GM18858 (cell line): ENCODE results near the gene CCDC88B.
A peak's percentile ranks its signal among the peaks of the same experiment; 100 is the strongest.
"Not testable (repeated sequence)": the region's sequence is repeated elsewhere in the genome, so short reads cannot be mapped to it uniquely, and the experiment has no call there.

Source experiments
- ATAC-seq: cut with Tn5 transposase; IDR thresholded peaks from one replicate; pipeline ENCODE4 v1.9.1; 2021; ENCODE audit not compliant: unreplicated experiment

Gene CCDC88B

GRCh38 chr11:64321533-64321932 is 18.5 kb upstream of the CCDC88B start:
- no peak for ATAC-seq

DNA sequence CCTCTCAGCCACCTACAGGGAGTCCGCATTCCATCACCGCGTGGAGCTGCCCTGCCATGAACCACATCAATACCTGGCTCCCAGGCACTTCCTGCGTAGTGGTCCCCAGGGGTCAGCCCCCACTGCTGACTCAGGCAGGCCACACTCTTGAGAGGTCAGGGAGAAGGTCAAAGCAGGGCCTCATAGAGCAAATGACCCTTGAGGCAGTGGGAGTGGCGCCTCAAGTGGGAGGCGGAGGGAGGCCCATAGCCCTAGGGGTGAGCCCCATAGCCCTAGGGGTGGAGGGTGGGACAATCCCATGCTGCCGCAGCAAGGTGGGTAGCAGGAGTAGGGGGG is 17.1 kb upstream of the CCDC88B start:
- ATAC-seq = no peak

GRCh38 chr11:64323373-64323772 is 16.6 kb upstream of the CCDC88B start:
- no peak for ATAC-seq

GRCh38 chr11:64323984-64324383 is 16.0 kb upstream of the CCDC88B start:
- ATAC-seq = not testable (repeated sequence)

DNA sequence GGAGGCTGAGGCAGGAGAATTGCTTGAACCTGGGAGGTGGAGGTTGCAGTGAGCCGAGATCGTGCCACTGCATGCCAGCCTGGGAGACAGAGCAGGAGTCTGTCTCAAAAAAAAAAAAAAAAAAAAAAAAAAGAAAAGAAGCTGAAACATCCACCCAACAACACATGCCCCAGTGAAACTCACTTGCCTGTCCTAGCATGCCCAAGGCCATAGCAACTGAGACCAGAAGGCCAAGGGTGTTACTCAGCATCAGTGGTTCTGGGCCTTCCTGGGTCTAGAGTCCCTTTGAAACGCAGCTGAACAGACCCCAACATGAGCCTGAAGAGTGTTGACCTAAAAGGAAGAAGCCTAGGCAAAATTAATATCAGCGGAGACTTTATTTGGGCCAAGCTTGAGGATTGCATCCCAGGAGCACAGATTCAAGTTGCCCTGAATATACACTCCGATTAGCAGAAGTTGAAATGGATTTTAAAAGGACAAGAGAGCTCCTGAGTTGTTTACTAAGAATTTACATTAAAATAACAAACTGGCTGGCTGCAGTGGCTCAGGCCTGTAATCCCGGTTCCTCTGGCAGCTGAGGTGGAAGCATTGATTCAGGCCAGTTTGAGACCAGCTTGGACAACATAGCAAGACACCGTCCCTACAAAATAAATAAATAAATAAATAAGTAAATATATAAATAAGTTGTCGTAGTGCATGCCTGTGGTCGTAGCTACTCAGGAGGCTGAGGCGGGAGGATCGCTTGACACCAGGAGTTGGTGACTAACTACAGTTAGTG is 15.1 kb upstream of the CCDC88B start:
- ATAC-seq = no peak

- no peak for ATAC-seq
These were observed 12.6 kb upstream of the CCDC88B start for GRCh38 chr11:64327375-64327774.

DNA sequence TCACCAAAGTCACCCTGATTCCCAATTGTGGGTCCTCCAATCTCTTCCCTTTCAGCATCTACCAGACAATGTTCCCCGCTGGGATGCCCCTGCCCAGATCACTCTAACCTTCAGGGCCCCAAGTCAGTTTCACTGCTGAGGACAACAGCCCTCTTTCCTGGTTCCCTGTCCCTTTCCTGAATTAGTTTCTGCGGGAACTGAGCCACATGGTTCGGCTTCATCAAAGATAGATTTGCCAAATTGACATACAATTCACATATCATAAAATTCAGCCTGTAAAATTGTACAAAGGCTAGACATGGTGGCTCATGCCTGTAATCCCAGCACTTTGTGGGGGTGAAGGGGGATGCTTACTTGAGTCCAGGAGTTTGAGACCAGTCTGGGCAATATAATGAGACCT is 12.0 kb upstream of the CCDC88B start:
- ATAC-seq = no peak

- ATAC-seq = no peak
These were observed 9.1 kb upstream of the CCDC88B start for GRCh38 chr11:64330888-64331287.

DNA sequence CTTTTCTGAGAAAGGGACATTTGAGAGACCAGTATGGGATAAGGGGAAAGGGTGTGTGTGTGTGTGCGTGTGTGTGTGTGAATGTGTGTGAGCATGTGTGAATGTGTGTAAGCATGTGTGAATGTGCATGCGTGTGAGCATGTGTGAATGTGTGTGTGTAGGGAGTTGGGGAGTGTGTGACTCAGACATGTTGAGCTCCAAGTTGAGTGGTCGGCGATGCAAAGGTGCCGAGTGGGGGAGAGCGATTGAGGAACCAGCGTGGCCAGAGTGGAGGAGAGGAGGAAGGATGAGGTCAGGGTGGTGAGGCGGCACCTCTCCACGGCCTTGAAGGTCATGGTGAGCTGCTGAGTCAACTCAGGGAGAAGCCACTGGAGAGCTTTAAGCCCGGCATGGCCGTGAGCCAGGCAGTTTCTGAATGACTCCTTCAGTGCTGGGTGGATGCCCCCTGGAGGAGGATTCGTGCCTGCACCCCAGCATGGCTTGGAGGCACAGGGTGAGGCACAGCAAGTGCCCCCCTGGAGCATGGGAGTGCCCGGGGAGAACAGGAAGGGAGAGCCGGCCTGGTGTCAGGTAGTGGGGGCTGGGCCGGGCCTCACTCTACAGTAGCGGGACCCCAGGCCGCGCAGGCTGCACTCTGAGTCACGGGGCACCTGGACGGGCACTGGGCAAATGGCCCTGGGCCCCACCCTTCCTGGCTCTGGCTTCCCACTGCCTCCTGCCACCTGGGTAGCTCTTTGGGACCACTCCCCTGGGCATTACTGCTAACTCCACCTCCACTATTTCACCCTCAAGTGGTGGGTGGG is 8.2 kb upstream of the CCDC88B start:
- no peak for ATAC-seq

- ATAC-seq = no peak
These were observed 6.4 kb upstream of the CCDC88B start for GRCh38 chr11:64333556-64333955.

- peak; percentile 70 for ATAC-seq
These were observed 5.0 kb upstream of the CCDC88B start for GRCh38 chr11:64334764-64335735.

- ATAC-seq = no peak
These were observed 2.3 kb upstream of the CCDC88B start for GRCh38 chr11:64337538-64338249.

DNA sequence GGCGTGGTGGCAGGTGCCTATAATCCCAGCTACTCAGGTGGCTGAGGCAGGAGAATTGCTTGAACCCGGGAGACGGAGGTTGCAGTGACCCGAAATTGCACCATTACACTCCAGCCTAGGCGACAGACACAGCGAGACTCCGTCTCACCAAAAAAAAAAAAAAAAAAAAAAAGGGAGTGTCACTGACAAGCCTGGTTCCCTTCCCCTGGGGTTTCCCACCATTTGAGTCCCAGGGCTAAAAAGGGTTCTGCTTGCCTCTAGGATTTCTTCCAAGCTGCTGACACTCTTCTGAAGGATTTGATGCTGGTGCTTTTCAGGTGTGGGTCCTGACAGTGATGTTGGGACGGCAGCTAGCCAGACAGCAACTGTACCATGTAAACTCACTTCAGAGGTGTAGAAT is 1.3 kb upstream of the CCDC88B start:
- no peak for ATAC-seq

DNA sequence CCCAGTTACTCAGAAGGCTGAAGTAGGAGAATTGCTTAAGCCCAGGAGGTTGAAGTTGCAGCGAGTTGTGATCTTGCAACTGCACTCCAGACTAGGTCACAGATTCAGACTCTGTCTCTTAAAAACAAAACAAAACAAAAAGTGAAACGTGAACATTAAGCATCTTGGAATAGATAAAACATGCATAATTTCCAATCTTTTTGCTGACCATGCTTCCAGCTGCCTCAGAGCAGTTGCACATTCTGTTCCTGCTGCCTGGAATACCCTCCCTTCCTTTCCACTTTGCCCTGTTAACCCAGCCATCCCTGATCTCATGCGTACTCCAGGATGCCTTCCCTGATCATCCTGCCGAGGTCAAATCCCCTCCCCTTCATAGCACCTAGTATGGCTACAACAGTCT is 718 bp upstream of the CCDC88B start:
- no peak for ATAC-seq

DNA sequence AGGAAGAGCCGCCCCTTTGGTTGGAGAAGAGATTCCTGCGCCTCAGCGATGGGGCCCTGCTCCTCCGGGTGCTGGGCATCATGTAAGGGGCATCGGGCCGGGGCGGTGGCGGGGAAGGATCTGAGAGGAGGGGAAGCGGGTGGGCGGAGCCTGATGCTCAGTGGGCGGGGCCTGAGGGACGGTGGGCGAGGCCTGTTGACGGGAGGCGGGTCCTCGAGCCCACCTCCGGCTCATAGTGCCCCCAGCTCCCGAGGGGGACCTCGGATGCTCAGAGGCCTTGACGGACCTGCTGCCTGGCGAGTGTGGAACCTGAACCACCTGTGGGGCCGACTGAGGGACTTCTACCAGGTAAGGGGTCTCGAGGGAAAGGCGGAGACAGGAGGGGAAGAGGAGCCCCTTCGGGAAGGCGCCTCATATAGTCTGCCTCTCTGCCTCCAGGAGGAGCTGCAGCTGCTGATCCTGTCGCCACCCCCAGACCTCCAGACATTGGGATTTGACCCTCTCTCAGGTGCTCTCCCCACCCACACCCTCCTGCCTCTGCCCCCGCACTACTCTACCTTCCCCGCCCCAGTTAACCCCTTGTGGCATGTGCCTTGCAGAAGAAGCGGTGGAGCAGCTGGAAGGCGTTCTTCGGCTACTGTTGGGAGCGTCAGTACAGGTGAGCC is 799 bp downstream of the CCDC88B start:
- ATAC-seq = no peak

DNA sequence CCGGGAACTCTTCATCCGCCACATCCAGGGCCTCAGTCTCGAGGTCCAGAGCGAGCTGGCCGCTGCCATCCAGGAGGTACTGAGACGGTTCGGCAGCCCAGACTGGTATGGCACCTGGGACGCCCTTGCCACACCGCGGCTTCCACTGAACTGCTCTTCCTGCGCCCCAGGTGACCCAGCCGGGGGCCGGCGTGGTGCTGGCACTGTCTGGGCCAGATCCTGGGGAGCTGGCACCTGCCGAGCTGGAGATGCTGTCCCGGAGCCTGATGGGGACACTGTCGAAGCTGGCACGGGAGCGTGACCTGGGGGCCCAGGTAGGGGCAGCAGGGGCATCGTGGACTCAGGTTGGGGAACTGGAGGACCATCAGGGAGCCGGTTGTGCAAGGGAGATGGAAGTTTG is 1.4 kb downstream of the CCDC88B start:
- no peak for ATAC-seq

DNA sequence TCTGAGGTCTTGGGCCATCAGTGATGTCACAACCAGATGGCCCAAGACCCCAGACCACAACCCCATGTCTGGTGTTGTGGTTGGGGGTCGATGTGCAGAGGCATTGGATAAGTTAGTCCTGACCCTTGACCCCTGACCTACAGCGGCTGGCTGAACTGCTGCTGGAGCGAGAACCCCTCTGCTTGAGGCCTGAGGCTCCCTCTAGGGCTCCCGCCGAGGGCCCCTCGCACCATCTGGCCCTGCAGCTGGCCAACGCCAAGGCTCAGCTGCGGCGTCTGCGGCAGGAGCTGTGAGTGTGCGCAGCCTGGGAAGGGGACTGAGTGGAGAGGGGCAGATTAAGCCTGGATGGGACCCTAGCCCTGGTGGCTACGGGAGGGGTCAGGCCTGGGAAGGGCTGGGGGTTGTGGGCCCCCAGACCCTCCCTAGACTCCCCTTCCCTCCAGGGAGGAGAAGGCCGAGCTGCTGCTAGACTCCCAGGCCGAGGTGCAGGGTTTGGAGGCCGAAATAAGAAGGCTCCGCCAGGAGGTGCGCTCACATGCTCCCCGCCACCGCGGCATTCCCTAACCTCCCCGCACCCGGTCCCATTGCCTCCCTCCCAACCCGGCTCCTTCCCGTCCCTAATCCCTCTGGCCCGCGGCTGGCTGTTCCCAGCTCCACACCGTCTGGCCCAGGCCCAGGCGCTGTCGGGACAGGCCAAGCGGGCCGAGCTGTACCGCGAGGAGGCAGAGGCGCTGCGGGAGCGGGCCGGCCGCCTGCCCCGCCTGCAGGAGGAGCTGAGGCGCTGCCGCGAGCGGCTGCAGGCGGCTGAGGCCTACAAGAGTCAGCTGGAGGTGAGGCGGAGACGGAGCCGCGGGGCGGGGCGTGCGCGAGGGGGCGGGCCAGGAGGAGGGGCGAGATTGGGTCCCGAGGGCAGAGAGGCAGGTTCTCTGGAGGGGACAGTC is 2.1 kb downstream of the CCDC88B start:
- no peak for ATAC-seq

DNA sequence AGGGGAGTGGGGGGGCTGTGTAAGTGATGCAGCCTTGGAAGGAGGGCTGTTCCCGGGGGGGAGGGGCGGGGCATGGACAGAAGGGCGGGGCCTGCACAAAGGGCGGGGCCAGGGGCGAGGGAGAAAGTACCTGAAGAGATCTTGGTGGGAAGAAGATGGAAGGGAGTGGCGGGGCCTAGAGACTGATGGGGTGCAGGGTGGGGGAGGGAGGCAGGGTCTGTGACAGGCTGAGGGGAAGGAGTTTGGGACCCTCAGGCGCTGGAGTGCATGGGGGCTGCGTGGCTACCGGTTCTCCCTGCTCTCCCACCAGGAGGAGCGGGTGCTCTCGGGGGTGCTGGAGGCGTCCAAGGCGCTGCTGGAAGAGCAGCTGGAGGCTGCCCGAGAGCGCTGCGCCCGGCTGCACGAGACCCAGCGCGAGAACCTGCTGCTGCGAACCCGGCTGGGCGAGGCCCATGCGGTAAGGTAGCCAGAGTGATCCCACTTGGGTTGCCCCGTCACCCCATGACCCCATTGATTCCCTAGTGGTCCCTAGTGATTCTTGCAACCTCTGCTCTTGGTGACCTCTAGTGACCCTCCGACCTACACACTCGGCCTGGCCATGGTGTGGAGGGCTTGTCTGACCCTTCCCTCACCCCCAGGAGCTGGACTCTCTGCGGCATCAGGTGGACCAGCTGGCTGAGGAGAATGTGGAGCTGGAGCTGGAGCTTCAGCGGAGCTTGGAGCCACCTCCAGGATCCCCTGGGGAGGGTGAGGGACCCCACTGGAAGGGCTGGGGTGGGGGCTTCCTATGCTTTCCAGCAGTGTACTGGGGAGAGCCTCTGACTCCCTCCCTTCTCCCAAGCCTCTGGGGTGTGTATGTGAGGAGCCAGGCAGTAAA is 3.1 kb downstream of the CCDC88B start:
- ATAC-seq = no peak
